NB4 (cell line): ENCODE data around the gene SMARCA2.

Experiments used
- DNase-seq: peaks from one replicate; pipeline ENCODE4 v3.0.0; 2010; ENCODE audit warnings: low read depth
- H3K4me3 ChIP-seq: one replicate; pipeline ENCODE4 v1.5.1; 2011; ENCODE audit warnings: mild to moderate bottlenecking, low read depth, low read length, moderate library complexity
- CTCF ChIP-seq: IDR thresholded peaks from one replicate; pipeline ENCODE4 v1.5.1; 2012; ENCODE audit warnings: low read depth, low read length
- MAX ChIP-seq: IDR thresholded peaks from 2 replicates; pipeline ENCODE4 v1.6.1; 2011; ENCODE audit warnings: low read depth, low read length
- MYC ChIP-seq: IDR thresholded peaks from 2 replicates; pipeline ENCODE4 v1.6.1; 2011; ENCODE audit warnings: low read depth, low read length
- POLR2A ChIP-seq: IDR thresholded peaks from 2 replicates; pipeline ENCODE4 v1.6.1; 2011; ENCODE audit warnings: mild to moderate bottlenecking; ENCODE audit not compliant: insufficient read length; ENCODE audit errors: extremely low read depth

Gene SMARCA2

GRCh38 chr9:2214707-2215106, 199.6 kb downstream of the SMARCA2 start:
- H3K4me3 ChIP-seq, result no peak overlapping the region
- no peak for DNase-seq
- TF ChIP-seq CTCF, result no peak
- no peak for TF ChIP-seq MYC
- no peak for TF ChIP-seq MAX
- TF ChIP-seq POLR2A, result no peak

- no peak for DNase-seq
- H3K4me3 ChIP-seq, result no peak overlapping the region
- TF ChIP-seq POLR2A, result no peak
- no peak for TF ChIP-seq MAX
- TF ChIP-seq MYC, result no peak
- TF ChIP-seq CTCF, result no peak
Observed at GRCh38 chr9:2215921-2216441, 200.8 kb downstream of the SMARCA2 start.

GRCh38 chr9:2216591-2216990, 201.4 kb downstream of the SMARCA2 start:
- no peak overlapping the region for H3K4me3 ChIP-seq
- DNase-seq, result no peak
- TF ChIP-seq POLR2A (no peak), CTCF (no peak), MYC (no peak), MAX (no peak)

GRCh38 chr9:2217540-2217939, 202.4 kb downstream of the SMARCA2 start:
- TF ChIP-seq MAX (no peak), POLR2A (no peak), CTCF (no peak), MYC (no peak)
- H3K4me3 ChIP-seq, result no peak overlapping the region
- DNase-seq, result no peak

- no peak overlapping the region for H3K4me3 ChIP-seq
- TF ChIP-seq MAX, result no peak
- TF ChIP-seq MYC, result no peak
- TF ChIP-seq CTCF, result no peak
- no peak for DNase-seq
Observed at GRCh38 chr9:2220036-2220435, 204.9 kb downstream of the SMARCA2 start.
